Keratinocyte (primary cell): Measurements from ENCODE around the gene INVS.

ENCODE experiments used
- EZH2 ChIP-seq: IDR thresholded peaks from one replicate; pipeline ENCODE4 v1.6.1; 2012; ENCODE audit warnings: inconsistent platforms, mild to moderate bottlenecking, low read length, moderate library complexity
- TF ChIP-seq, protein P1 (sequence below), 3 experiments: IDR thresholded peaks in 1 of 3; conservative IDR thresholded peaks in 1 of 3; optimal IDR thresholded peaks in 1 of 3; 2 replicates in 2 of 3; 3 replicates in 1 of 3; pipeline versions ENCODE3 to v1.5.1; 2011; ENCODE audit warnings: low read length in 3 of 3, mild to moderate bottlenecking in 3 of 3, moderate library complexity in 2 of 3, control low read depth in 1 of 3, inconsistent platforms in 1 of 3; ENCODE audit not compliant: insufficient read depth in 2 of 3; ENCODE audit errors: extremely low read depth in 1 of 3

DNA sequence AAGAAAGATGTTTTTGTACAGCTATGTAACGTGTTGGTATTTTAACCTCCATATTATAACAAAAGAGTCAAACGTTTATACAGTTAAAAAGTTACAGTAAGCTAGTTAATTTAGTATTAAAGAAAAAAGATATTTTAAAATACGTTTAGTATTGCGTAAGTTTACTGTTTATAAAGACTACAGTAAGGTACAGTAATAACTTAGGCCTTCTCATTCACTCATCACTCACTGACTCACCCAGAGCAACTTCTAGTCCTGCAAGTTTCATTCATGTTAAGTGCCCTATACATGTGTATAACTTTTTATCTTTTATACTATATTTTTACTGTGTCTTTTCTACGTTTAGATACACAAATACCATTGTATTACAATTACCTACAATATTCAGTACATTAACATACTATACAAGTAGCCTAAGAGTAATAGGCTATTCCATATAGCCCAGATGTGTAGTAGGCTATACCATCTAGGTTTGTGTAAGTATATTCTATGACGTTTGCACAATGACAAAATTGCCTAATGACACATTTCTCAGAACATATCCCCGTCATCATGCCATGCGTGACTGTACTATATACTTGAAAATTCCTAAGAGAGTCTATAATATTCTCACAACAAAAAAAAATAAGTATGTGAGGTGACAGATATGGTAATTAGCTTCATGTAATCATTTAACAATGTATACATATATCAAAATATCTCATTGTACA is 34.0 kb upstream of the INVS start:
- no peak for TF ChIP-seq EZH2
- TF ChIP-seq, protein P1, sequence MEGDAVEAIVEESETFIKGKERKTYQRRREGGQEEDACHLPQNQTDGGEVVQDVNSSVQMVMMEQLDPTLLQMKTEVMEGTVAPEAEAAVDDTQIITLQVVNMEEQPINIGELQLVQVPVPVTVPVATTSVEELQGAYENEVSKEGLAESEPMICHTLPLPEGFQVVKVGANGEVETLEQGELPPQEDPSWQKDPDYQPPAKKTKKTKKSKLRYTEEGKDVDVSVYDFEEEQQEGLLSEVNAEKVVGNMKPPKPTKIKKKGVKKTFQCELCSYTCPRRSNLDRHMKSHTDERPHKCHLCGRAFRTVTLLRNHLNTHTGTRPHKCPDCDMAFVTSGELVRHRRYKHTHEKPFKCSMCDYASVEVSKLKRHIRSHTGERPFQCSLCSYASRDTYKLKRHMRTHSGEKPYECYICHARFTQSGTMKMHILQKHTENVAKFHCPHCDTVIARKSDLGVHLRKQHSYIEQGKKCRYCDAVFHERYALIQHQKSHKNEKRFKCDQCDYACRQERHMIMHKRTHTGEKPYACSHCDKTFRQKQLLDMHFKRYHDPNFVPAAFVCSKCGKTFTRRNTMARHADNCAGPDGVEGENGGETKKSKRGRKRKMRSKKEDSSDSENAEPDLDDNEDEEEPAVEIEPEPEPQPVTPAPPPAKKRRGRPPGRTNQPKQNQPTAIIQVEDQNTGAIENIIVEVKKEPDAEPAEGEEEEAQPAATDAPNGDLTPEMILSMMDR (optimal IDR thresholded peaks at IDR 0.05 in 1 of 3, IDR thresholded peaks at IDR 0.05 in 1 of 3, conservative IDR thresholded peaks at IDR 0.05 in 1 of 3; ENCODE audit: extremely low read depth in 1 of 3, insufficient read depth in 2 of 3, low read length in 3 of 3), result no peak
